Measurements from ENCODE around the gene GTF2IRD1.

GTF2IRD1 gene

DNA sequence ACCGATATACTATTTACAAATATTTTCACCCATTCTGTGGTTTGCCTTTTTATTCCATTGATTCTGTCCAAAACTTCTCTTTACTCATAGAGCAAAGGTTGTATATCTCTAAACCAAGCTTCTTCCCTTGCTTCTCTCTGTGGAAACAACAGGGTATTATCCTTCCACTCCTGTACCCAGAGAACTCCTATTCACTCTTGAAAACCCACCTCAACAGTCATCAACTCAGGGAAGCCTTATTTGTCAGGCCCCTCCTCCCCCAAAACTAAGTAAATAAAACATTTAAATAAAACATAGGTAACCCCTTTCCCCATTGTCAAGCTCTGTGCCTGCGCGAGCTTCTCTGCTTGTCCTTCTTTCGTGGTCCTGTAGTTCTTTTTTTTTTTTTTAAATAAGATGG, 44.6 kb downstream of the GTF2IRD1 start:
- TF ChIP-seq, protein P1, sequence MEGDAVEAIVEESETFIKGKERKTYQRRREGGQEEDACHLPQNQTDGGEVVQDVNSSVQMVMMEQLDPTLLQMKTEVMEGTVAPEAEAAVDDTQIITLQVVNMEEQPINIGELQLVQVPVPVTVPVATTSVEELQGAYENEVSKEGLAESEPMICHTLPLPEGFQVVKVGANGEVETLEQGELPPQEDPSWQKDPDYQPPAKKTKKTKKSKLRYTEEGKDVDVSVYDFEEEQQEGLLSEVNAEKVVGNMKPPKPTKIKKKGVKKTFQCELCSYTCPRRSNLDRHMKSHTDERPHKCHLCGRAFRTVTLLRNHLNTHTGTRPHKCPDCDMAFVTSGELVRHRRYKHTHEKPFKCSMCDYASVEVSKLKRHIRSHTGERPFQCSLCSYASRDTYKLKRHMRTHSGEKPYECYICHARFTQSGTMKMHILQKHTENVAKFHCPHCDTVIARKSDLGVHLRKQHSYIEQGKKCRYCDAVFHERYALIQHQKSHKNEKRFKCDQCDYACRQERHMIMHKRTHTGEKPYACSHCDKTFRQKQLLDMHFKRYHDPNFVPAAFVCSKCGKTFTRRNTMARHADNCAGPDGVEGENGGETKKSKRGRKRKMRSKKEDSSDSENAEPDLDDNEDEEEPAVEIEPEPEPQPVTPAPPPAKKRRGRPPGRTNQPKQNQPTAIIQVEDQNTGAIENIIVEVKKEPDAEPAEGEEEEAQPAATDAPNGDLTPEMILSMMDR (IDR thresholded peaks at IDR 0.05) = no peak
- H3K4me1 Mint-ChIP-seq = peaks cover 29% of the 10 kb centered on the region
- H3K9me3 Mint-ChIP-seq = peaks cover under 1% of the 10 kb centered on the region
- peaks cover 46% of the 10 kb centered on the region for H3K36me3 Mint-ChIP-seq (ENCODE audit: low read depth)
- DNase-seq = no peak
- peak overlapping the region; percentile 60 for H3K27ac Mint-ChIP-seq
- no peak overlapping the region for H3K4me3 Mint-ChIP-seq
- H3K27me3 Mint-ChIP-seq (ENCODE audit: low read depth, poor library complexity) = peaks cover 4% of the 10 kb centered on the region

DNA sequence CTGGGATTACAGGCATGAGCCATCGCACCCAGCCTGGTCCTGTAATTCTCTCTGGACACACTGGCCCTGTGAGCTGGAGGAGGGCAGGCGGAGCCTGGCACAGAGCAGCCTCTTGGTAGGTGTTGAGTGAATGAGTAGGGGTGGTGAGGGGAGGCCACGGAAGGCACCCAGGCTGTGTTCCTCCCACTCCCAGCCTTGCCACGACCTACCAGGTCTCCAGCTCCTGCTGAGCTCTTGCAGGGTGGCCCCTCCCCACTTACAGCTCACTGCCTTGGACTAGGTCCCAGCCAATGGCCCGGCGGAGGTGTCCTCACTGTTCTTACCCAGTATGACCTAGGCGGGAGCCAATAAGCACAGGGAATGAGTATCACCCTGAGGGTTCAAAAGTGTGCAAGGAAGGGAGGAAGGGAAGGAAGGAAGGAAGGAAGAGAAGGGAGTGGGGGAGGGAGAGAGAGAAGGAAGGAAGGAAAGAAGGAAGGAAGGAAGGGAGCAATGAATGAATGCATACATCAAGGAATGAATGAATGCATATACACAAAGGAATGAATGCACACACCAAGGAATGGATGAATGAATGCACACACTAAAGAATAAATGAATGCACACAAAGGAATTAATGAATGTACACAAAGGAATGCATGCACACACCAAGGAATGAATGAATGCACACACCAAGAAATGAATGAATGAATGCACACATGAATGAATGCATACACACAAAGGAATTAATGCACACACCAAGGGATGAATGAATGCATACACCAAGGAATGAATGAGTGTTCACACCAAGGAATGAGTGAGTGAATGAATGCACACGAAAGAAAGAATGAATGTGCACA, 45.5 kb downstream of the GTF2IRD1 start:
- peaks cover 4% of the 10 kb centered on the region for H3K27me3 Mint-ChIP-seq (ENCODE audit: low read depth, poor library complexity)
- H3K4me1 Mint-ChIP-seq = peaks cover 29% of the 10 kb centered on the region
- H3K9me3 Mint-ChIP-seq = no peaks in the 10 kb centered on the region
- TF ChIP-seq, protein P1 (IDR thresholded peaks at IDR 0.05) = no peak
- peaks cover 45% of the 10 kb centered on the region for H3K36me3 Mint-ChIP-seq (ENCODE audit: low read depth)
- H3K27ac Mint-ChIP-seq = peak overlapping the region; percentile 89
- DNase-seq = no peak
- H3K4me3 Mint-ChIP-seq = no peak overlapping the region

DNA sequence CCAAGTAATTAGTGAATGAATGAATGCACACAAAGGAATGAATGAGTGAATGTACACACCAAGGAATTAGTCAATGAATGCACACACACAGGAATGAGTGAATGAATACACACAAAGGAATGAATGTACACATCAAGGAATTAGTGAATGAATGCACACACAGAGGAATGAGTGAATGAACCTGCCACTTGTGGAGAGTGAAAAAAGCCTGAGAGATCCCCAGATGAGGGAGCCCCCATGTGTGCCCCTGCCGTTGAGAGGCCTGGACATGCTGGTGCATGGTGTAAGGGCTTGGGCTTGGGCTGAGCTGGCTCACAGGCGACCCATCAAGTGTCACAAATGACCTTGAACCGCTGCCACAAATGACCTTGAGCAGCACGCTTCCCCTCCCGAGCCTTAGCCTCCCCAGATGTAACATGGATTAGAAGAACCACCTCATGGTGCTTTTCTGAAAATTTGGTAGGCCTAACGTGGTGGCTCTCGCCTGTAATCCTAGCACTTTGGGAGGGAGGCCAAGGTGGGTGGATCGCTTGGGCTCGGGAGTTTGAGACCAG, 46.2 kb downstream of the GTF2IRD1 start:
- Mint-ChIP-seq H3K27ac (peak overlapping the region; percentile 90), H3K4me1 (peaks cover 29% of the 10 kb centered on the region), H3K36me3 (ENCODE audit: low read depth) (peaks cover 47% of the 10 kb centered on the region), H3K27me3 (ENCODE audit: low read depth, poor library complexity) (peaks cover 4% of the 10 kb centered on the region), H3K4me3 (no peak overlapping the region), H3K9me3 (no peaks in the 10 kb centered on the region)
- no peak for DNase-seq
- TF ChIP-seq, protein P1 (IDR thresholded peaks at IDR 0.05) = no peak

DNA sequence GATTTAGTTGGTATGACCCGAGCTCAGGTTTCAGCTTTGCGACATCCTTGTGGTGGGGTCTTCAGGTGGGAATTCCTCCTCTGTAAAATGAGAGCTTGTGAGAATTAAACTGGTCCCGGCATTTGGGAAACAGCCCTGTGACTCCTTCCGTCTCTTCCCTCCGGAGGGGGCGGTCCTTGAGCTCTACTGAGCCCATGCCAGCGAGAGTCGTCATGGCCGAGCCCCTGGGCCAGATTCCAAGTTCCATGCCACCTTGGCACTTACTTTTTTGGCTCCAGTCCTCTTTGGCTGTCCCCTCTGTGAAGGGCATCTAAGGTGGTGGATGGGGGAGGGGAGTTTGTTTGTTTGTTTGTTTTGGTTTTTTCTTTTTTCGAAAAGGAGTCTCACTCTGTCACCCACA, 47.6 kb downstream of the GTF2IRD1 start:
- no peak overlapping the region for H3K4me3 Mint-ChIP-seq
- no peak for DNase-seq
- no peaks in the 10 kb centered on the region for H3K9me3 Mint-ChIP-seq
- TF ChIP-seq, protein P1 (IDR thresholded peaks at IDR 0.05) = no peak
- H3K36me3 Mint-ChIP-seq (ENCODE audit: low read depth) = peaks cover 39% of the 10 kb centered on the region
- H3K4me1 Mint-ChIP-seq = peaks cover 16% of the 10 kb centered on the region
- H3K27ac Mint-ChIP-seq = peak overlapping the region; percentile 90
- H3K27me3 Mint-ChIP-seq (ENCODE audit: low read depth, poor library complexity) = peaks cover 4% of the 10 kb centered on the region

DNA sequence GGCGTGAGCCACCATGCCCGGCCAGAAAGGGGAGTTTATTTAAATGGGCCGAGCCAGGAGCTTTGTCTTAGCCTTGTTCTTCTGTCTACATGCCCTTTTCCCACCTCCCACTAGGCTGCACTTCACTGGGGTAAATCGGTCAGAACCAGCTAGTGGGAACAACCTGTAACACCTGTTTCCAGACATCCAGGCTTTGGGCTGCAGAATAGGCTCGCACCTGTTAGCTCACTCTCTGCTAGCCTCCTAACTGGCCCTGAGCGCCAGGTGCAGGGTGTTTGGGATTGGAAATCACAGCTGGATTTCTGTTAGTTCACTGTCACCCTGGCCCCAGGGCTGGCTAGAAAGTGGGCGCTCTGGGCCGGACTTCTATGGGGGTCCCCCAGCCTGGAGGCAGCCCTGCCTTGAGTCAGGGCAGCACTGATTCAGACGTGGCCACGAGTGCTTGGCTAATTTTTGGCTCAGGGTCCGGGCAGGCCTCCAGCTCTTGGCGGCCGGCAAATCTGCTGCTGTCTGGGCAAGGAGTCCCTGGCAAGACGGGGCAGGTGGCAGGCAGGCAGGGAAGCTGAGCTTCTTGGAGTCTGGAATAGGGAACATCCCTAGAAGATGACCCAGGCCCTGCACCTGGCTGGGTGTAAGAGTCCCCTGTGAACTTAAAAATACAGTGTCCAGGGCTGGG, 48.6 kb downstream of the GTF2IRD1 start:
- Mint-ChIP-seq H3K4me3 (no peak overlapping the region), H3K4me1 (peaks cover 15% of the 10 kb centered on the region), H3K27ac (no peak overlapping the region), H3K9me3 (no peaks in the 10 kb centered on the region), H3K36me3 (ENCODE audit: low read depth) (peaks cover 34% of the 10 kb centered on the region), H3K27me3 (ENCODE audit: low read depth, poor library complexity) (peaks cover 5% of the 10 kb centered on the region)
- DNase-seq = no peak
- TF ChIP-seq, protein P1 (IDR thresholded peaks at IDR 0.05) = no peak

Measured in nephron progenitor cell (in vitro differentiated cells).